Esophagus squamous epithelium (tissue), 4 donors: ENCODE data around the gene POMGNT2.

Source experiments
- CTCF ChIP-seq, 6 experiments: fragments of 450-650 bp in 4 of 6; fragments of 200-600 bp in 2 of 6; sonication (generic) in 2 of 6; IDR thresholded peaks; one replicate each; pipeline ENCODE4 v1.5.1; 2016 to 2019; ENCODE audit warnings: antibody characterized with exemption in 6 of 6, mild to moderate bottlenecking in 4 of 6, moderate library complexity in 4 of 6
- POLR2A ChIP-seq, 4 donors: fragments of 450-650 bp; IDR thresholded peaks; one replicate each; pipeline ENCODE4 v1.6.1; 2017; ENCODE audit warnings: antibody characterized with exemption in 4 of 4, mild to moderate bottlenecking in 4 of 4, moderate library complexity in 3 of 4

GRCh38 chr3:43138488-43139231 lies 32.8 kb upstream of the POMGNT2 start:
- TF ChIP-seq CTCF (IDR thresholded peaks at IDR 0.05) (no peak), POLR2A (IDR thresholded peaks at IDR 0.05) (no peak)
